Stimulated activated CD8-positive, alpha-beta memory T cell treated with anti-CD3 and anti-CD28 coated beads, Interleukin-12 subunit alpha, Interleukin-12 subunit beta, amount 100 ng/mL, for 4 hours (primary cell): ENCODE results near the gene GC.
"Not testable (repeated sequence)": the region's sequence is repeated elsewhere in the genome, so short reads cannot be mapped to it uniquely, and the experiment has no call there.

Experiments used
- DNase-seq: peaks from one replicate; pipeline ENCODE4 v3.0.0-alpha.2; 2020; ENCODE audit warnings: low read depth

Gene GC, protein sequence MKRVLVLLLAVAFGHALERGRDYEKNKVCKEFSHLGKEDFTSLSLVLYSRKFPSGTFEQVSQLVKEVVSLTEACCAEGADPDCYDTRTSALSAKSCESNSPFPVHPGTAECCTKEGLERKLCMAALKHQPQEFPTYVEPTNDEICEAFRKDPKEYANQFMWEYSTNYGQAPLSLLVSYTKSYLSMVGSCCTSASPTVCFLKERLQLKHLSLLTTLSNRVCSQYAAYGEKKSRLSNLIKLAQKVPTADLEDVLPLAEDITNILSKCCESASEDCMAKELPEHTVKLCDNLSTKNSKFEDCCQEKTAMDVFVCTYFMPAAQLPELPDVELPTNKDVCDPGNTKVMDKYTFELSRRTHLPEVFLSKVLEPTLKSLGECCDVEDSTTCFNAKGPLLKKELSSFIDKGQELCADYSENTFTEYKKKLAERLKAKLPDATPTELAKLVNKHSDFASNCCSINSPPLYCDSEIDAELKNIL

DNA sequence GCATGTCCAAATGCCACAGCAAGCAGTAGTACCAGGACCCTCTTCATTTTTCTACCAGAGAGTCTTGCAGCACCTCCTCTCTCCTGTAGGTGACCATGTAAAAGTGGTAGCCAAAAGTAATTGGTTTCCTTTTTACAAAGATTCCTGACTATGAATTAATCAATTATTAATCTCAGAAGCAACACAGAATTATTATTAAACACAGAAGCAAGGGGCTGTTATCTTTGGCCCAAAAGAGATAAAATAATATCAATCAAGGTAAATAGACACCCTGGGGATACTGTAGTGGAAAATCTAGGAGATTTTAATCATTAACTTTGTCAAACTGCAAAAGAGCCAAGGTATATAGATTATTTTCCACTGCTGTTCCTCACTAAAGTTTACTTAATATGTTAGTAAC is at the start of gene GC:
Gene GC (minus strand): TSS at position 108 of the 400 bp plus-strand sequence. CDS start 61 bp downstream, at position 47.
- no peak for DNase-seq

DNA sequence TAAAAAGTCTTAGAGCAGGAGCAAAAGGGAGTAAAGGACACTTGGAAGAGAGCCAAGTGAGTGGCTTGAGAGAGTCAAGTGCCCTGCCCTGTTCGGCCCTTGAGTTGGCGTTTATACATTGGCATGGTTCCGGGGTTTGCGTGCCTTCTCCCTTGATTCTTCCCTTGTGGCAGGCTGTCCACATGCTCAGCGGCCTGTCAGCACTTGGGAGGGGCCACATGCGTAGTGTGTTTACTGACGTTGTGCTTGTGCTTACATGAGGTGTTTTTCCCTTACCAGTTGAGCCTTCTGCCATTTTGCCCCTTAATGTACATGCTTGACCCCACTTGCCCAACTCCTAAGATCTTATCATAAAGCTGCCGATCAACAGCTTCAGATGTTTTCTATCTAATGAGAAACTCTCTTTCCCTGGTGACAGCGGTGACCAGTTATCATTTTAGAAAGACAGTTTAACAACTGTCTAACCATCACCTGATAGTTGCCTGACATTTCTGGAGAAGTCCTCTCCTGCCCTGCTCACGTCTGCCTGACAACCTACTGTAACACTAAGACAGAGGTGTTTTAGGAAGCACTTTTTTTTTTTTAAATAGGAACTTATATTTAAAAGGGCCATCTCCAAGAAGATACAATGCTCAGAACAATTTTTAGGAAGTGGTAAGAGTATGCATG is 49.5 kb upstream of the GC start:
- no peak for DNase-seq

DNA sequence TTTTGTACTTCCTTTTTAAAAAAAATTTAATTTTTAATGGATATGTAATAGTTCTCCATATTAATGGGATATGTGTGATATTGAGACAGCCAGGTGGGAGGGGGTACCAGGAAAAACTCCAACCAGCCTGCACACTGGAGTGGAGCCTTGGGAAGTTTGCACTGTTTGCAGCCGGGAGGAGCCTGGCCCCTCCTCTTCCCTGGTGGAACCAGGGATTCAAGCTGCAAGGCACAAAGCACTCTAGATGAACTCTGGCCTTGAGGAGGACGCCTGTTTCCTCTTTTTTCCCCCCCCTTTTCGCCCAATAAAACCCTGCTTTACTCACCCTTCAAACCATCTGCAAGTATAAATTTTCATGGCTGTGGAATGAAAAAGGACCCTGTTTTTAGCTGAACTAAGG is 48.2 kb upstream of the GC start:
- DNase-seq, result no peak

DNA sequence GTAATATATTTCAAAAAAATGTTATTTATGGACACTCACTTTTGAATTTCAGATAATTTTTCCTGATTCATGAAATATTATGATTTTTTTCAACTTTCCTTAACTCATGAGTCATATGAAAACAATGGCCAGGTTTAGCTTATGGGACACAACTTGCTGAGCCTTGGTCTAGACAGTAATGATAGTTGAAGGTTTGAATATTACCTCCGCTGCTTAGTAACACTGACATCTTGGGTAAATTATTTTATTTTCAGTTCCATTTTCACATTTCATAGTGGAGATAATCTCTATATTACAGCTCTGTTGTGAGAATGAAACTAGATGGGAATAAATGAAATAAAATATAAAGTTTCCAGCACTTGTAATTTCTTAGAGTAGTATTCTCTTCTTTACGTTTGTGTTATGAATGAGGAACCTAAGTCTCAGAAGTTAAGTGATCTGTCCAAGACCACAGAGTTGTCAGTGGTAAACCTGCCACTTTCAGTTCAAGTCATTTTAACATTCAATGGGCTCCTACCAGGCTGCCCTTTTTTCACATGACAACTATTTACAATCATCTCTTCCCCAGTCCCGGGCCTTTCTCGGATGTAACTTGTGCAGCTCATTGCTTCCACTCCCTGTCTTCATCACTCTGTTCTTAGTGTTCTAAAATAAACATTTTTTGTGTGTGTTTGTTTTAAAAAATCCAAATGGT is 46.8 kb upstream of the GC start:
- no peak for DNase-seq

DNA sequence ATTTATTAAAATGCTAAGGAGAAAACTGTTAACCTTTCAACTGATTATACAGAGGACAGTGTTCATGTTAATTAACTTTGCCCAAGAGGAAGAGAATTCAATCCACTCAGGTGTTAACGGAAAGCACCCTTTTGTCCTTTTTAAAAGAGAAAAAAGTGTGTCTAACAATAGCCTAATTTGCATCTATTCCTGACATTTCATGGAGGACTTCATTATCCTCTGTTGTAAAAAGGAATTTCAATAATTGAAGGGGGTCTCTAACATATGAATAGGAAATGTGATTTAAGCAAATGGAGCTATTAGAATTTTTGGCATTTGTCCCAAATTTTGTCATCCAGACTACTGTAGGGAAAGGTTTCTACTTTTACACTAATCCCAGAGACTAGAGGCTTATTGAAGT is 44.6 kb upstream of the GC start:
- no peak for DNase-seq

DNA sequence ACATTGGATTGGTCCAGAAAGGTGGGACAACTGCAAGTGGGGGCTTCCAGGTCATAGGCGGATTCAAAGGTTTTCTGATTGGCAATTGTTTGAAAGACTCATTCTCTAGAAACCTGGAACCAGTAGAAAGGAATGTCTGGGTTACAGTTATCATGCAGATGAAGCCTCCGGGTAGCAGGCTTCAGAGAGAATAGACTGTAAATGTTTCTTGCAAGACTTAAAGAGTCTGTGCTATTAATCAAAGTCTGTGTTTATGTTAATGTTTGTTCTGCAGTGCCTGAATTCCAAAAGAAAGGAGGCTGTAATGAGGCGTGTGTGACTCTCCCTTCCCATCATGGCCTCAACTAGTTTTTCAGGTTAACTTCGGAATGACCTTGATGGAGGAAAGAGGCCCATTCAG is 43.9 kb upstream of the GC start:
- DNase-seq, result no peak

DNA sequence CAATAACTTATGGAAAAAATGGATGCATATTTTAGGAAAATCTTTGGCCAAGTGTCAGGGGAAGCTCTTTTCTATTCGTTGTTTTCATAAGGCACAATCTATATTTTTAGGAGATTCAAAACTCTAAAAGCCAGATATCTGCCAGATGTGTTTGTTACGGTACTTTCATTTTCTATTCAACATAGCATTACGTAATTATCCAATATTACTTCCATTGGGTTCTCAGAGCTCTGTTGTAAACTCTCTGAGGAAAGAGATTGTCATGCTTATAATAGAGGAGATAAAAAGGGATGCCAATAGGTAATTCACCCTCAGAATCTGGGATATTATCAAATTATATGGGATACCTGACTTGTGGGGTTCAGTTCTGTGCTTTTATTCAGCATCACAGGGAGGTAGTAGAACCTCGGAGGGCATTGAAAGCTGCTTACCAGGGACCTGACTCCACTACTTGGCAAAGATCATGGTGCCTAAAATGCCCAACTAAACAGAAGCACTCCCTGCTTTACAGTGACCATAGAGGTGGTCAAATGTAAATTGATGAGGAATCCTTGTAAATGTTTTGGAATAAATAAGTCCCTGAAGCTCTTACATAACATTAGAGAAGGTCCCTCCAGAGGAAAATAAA is 32.9 kb upstream of the GC start:
- DNase-seq, result no peak

DNA sequence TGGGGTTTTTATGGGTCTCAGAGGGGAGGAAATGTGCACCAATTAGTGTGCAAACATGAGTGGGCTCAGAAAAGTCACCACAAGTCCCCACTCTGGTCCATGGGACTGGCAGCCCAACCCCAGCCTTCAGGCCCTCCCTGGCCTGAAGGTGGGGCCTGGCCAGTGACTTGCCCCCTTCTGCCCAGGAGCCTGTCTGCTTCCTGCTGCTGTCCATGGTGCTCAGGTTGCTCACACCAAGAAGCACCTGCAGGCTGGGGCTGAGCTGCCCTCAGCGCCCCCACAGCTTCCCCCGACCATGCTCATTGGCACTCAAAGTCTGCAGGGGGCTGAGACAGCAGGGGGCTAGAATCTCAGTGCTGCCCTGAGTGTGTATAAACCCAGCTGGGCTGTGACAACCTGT is 30.6 kb upstream of the GC start:
- DNase-seq, result no peak

DNA sequence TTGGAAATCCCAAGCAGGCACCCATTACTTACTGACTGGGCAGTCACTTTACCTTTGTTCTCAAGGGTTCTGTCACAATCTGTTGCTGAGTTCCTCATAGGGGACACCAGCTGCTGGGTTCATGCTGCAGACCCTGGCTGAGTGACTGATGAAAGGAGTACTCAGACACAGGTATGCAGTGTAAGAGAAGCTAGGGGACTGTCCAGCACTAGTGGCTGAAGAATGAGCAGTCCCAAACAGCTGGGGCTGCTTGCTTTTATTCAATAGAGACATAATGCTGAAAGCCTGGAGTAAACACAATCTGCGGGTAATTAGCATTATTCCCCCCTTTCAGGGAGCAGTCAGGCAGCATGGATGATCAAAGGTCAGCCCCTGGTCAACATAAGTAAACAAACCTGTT is 25.9 kb upstream of the GC start:
- not testable (repeated sequence) for DNase-seq

DNA sequence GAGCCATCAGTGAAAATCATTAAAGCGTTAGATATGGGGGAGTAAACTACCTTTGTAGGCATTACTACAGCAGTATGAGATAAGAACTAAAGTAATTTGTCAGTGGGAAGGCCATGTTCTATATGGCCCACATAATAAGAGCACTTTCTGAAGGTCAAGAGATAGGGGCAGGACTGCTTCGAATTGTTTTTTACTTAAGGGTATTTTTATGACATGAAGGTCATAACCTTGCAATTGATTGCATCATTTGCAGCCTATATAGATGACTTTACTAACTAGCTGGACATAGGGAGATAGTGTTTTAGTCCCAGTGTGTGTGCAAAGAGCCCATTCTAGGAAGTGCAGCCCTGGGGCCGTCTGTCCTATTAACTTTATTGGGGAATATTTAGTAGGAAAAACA is 23.6 kb upstream of the GC start:
- DNase-seq, result no peak

DNA sequence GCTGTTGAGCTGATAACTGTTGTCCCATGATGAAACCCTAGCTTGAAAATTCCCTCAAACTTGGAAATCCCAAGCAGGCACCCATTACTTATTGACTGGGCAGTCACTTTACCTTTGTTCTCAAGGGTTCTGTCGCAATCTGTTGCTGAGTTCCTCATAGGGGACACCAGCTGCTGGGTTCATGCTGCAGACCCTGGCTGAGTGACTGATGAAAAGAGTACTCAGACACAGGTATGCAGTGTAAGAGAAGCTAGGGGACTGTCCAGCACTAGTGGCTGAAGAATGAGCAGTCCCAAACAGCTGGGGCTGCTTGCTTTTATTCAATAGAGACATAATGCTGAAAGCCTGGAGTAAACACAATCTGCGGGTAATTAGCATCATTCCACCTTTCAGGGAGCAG is 21.4 kb upstream of the GC start:
- not testable (repeated sequence) for DNase-seq

DNA sequence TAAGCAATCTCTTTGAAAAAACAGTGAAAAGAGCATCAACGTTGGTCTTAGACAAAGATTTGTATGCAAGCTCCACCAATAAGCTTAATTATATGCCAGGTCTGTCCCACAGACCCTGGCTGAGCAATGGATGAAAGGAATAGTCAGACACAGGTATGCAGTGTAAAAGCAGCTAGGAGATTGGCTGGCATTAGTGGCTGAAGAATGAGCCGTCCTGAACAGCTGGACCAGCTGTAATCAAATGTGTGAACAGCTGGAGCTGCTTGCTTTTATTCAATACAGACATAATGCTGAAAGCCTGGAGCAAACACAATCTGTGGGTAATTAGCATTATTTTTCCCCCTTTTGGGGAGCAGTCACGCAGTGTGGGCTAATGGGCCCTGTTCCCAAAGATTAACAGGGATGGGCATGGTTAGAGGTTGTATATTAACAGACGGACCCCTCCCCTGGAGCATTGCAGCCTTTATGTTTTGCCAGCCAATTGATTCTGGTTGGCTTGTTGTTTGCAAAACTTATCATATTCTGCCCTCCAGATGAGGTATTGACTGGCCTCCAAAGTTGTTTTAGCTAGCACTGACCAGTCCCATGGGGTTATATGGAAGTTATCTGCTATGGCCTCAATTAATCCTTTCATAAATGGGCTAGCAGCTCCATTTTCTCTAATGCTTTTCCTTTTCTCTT is 20.3 kb upstream of the GC start:
- not testable (repeated sequence) for DNase-seq

DNA sequence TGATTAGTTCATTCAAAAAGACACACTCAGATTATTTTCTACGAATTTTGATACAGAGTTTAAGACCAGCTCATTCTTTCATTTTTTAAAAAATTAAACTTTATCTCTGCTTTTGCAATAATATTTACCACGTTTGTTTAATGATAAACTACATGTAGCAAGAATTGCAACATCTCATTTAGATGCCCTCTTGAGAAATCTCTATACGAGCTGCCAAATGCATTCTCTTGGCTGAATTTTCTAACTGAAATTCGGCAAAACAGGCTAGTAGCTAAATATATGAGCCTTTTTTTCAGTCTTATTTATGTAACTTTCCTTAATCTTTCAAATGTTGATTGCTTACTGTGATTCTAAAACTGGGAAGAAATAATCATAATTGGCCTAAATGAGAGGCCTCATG is 2.1 kb upstream of the GC start:
- no peak for DNase-seq

DNA sequence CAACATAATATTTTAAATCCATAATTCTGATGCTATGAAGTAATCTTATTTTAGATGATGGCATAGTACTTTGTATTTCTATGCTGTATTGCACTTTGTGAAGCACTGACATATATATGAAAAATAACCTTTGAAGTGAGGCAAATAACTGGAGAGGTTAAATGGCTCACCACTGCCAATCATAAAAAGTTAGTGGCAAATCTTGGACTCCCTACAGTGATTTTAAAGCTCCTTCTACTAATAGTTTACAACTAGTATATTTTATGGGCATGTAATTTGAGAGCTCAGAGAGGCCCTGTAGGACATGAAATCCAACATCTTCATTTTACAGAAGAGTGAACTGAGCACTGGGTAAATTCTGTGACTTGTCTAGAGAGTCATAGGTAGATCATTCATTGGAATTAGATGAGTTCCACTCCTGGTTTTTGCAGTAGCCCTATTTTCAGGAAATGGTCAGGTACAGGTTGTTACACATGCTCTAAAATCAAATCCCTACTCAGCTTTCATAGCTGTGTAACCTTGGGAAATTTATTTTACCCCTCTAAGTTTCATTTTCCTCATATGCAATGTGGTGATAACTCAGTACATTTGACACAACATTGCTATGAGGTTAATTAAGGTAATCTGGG is 804 bp upstream of the GC start:
- DNase-seq, result no peak

DNA sequence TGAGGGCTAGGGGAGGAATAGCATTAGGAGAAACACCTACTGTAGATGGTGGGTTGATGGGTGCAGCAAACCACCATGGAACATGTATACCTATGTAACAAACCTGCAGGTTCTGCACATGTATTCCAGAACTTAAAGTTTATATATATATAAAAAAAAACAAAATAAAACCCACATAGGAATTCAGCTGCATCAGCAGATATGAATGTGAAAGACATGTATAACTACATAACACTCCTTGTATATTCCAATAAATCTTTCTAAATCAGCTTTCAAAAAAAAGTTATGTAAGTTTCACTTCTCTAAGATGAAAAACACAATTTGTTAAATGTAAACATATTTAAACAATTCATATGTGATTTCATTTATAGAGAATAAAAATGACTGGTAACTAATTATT is 6.0 kb downstream of the GC start:
- no peak for DNase-seq

DNA sequence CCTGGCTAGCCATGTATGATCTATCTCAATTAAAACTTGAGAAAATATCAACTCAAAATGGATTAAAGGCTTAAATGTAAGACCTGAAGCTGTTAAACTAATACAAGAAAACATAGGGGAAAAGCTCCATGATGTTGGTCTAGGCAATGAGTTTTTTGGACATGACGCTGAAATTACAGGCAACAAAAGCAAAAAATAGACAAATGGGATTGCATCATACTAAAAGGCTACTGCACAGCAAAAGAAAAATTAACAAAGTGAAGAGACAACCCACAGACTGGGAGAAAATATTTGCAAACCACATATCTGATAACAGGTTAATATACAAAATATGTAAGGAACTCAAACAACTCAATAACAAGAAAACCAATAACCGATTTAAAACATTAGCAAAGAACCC is 8.4 kb downstream of the GC start:
- no peak for DNase-seq

DNA sequence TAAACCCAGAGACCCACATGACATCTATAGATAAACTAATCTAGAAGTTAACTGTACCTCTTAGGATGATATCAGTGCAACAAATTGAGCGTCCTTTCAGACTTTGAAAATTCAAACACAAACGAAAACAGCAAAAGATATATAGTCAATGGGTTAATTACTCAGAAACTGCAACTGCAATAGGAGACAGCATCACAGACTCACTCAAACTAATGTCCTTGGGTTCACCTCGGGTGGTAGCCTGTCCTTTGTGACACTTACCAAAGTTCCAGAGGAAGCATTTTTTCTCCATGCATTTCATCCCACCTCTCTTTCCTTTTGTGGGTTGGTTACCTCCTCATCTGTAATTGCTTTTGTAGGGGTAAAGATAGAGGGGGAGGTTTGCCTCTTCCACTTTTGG is 9.7 kb downstream of the GC start:
- no peak for DNase-seq

DNA sequence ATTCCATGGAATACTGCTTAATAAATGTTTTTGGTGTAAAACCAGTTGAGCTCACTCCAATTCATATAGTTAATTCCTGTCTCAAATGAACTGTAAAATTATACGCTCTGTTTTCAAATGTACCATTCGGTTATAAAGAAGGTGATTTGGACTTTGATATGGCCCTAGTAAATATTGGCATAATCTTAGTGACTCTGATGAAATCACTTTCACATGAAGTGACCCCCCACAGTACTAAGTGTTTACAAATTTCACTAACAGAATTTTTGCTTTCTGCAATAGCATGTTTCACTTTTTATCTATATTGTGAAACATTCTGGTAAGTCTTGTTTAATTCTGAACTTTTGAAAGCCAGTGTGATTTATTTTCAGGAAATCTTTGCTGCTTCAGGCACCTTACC is 10.9 kb downstream of the GC start:
- DNase-seq, result no peak

DNA sequence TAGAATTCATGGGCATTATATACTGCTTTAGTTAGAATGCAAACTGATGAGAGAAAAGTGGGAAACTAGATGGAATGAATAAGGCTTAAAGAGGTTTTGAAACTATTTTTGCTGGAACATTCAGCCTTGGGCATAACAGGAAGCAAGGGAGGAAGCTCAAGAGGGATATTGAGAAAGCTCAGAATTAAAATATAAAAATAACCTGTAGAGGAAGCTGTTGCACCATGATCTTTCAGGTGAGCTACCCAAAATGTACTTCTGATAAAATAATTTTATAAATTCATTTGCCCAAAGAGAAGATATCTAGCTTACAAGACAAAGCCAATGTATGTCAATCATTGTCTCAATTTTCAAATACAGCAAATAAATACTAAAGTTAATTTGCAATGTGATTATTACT is 11.3 kb downstream of the GC start:
- no peak for DNase-seq

DNA sequence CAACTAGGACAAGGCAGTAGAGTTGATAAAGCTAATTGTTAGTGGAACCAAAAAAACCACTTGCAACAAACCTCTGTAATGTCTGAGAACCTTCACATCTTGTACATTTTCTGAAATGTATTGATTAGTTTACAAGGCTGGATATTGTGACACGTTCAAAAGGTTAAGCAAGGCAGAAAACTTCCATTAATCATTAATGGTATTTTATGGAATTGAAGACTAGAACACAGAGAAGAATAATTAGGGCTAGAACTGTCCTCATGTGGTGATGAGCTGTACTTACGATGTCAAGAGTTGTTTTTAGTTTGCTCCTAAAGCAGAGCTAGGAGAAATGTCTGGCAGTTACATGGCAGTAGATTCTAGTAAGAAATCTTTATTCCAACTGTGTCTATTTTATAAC is 12.3 kb downstream of the GC start:
- DNase-seq, result no peak

DNA sequence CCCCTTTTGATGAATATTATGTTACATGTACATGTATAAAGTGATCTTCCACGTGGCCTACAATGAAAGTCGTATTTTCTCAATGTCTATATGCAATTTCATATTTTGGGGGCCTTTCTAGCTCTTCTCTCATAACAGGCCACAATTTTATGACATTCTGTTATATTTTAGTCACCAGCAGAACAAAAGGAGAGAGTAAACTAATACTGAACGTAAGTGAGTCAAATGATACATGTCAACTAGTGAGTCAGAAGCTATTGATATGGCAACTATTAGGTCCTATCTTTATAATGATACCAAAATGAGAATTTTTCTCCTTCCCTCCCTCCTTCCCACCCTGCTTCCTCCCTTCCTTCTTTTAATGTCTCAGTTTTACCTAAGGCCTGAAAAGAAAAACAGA is 14.4 kb downstream of the GC start:
- DNase-seq, result no peak

DNA sequence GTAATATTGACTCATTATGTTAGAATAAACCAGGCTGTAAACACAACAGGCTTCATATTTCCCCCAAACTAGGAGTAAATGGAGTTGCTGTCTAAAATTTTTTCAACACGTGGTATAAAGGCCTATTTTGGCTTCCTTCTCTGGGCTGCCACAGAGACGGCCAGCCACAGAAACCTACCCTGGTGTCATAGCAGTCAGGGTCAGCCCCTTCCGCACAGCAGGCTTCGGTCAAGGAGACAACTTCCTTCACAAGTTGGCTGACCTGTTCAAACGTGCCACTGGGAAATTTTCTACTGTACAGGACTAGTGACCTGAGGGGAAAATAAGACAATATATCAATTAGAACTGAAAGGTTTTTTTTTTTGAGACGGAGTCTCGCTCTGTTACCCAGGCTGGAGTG is 15.8 kb downstream of the GC start:
- DNase-seq, result no peak
